ENCODE results near the gene GALNT12.

Gene GALNT12

GRCh38 chr9:98807070-98807813 lies at the start of gene GALNT12:
GALNT12 (plus strand) TSS chr9:98807670; CDS start chr9:98807699, 29 bp downstream.
- no peaks in the 10 kb centered on the region for H3K9me3 ChIP-seq (ENCODE audit: low read depth, low read length)
- H3K27ac ChIP-seq = no peak within 1 kb of the TSS
- no peak within 1 kb of the TSS for H3K9ac ChIP-seq (ENCODE audit: insufficient read length)
- DNase-seq (ENCODE audit: low read depth, low spot score) = no peak
- no peaks in the 10 kb centered on the region for H3K36me3 ChIP-seq (ENCODE audit: insufficient read depth, low read length)
- TF ChIP-seq EZH2 (IDR thresholded peaks at IDR 0.05) = no peak
- no peak for TF ChIP-seq FOXP2 (optimal IDR thresholded peaks at IDR 0.05; ENCODE audit: control extremely low read depth, extremely low read length, insufficient read depth)
- peak within 1 kb of the TSS; percentile 79 for H3K4me3 ChIP-seq

GRCh38 chr9:98760231-98760630 lies 47.2 kb upstream of the GALNT12 start:
- Histone ChIP-seq H3K9ac (ENCODE audit: insufficient read length) (no peak overlapping the region), H3K4me3 (no peak overlapping the region)
- TF ChIP-seq FOXP2 (optimal IDR thresholded peaks at IDR 0.05; ENCODE audit: control extremely low read depth, extremely low read length, insufficient read depth) (no peak), EZH2 (IDR thresholded peaks at IDR 0.05) (no peak), POLR2AphosphoS5 (IDR thresholded peaks at IDR 0.05; ENCODE audit: borderline replicate concordance, low read depth, low read length) (no peak)

GRCh38 chr9:98763986-98764745 lies 43.3 kb upstream of the GALNT12 start:
- Histone ChIP-seq H3K9ac (ENCODE audit: insufficient read length) (no peak overlapping the region), H3K27ac (no peak overlapping the region), H3K9me3 (ENCODE audit: low read depth, low read length) (no peaks in the 10 kb centered on the region), H3K36me3 (ENCODE audit: insufficient read depth, low read length) (peaks cover 19% of the 10 kb centered on the region; the same call in 1 of the 2 replicates), H3K4me3 (no peak overlapping the region)
- TF ChIP-seq EZH2 (IDR thresholded peaks at IDR 0.05) (no peak), FOXP2 (optimal IDR thresholded peaks at IDR 0.05; ENCODE audit: control extremely low read depth, extremely low read length, insufficient read depth) (no peak), POLR2AphosphoS5 (IDR thresholded peaks at IDR 0.05; ENCODE audit: borderline replicate concordance, low read depth, low read length) (no peak)
- no peak for DNase-seq (ENCODE audit: low read depth, low spot score)

More at GRCh38 chr9:98760231-98760630, 47.2 kb upstream of the GALNT12 start:
- H3K36me3 ChIP-seq (ENCODE audit: insufficient read depth, low read length) = peaks cover 24% of the 10 kb centered on the region; the same call in 1 of the 2 replicates
- DNase-seq (ENCODE audit: low read depth, low spot score) = no peak
- H3K27ac ChIP-seq = no peak overlapping the region
- H3K9me3 ChIP-seq (ENCODE audit: low read depth, low read length) = peaks cover 5% of the 10 kb centered on the region; the same call in 1 of the 2 replicates

DNA sequence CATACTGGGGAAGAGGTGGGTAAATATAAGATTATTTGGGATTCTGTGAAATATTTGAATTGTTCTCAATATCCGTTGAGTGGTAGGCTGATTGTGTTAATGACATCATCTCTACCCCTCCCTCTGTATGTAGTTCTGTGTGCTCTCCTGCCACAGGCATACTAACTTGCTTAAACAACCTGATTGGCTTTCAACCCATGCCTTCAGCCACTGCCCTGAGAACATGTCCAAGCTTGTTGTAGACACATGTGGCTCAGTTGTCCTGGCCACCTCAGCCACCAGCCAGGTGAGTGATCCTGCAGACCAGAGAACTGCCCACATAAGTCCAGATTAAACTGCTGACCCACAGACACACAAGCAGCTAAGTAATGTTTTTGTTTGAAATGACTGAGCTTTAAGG lies 42.2 kb upstream of the GALNT12 start:
- no peak overlapping the region for H3K9ac ChIP-seq (ENCODE audit: insufficient read length)
- H3K27ac ChIP-seq = no peak overlapping the region
- H3K9me3 ChIP-seq (ENCODE audit: low read depth, low read length) = no peaks in the 10 kb centered on the region
- H3K36me3 ChIP-seq (ENCODE audit: insufficient read depth, low read length) = peaks cover 17% of the 10 kb centered on the region; the same call in 1 of the 2 replicates
- no peak for TF ChIP-seq EZH2 (IDR thresholded peaks at IDR 0.05)
- no peak for TF ChIP-seq POLR2AphosphoS5 (IDR thresholded peaks at IDR 0.05; ENCODE audit: borderline replicate concordance, low read depth, low read length)
- no peak for TF ChIP-seq FOXP2 (optimal IDR thresholded peaks at IDR 0.05; ENCODE audit: control extremely low read depth, extremely low read length, insufficient read depth)
- DNase-seq (ENCODE audit: low read depth, low spot score) = no peak
- H3K4me3 ChIP-seq = no peak overlapping the region

- Histone ChIP-seq H3K36me3 (ENCODE audit: insufficient read depth, low read length) (peaks cover 30% of the 10 kb centered on the region; the same call in 1 of the 2 replicates), H3K27ac (no peak overlapping the region), H3K9me3 (ENCODE audit: low read depth, low read length) (no peaks in the 10 kb centered on the region), H3K9ac (ENCODE audit: insufficient read length) (no peak overlapping the region), H3K4me3 (no peak overlapping the region)
- TF ChIP-seq FOXP2 (optimal IDR thresholded peaks at IDR 0.05; ENCODE audit: control extremely low read depth, extremely low read length, insufficient read depth) (no peak), POLR2AphosphoS5 (IDR thresholded peaks at IDR 0.05; ENCODE audit: borderline replicate concordance, low read depth, low read length) (no peak), EZH2 (IDR thresholded peaks at IDR 0.05) (no peak)
- DNase-seq (ENCODE audit: low read depth, low spot score) = no peak
Measured at GRCh38 chr9:98766586-98766985, 40.9 kb upstream of the GALNT12 start.

DNA sequence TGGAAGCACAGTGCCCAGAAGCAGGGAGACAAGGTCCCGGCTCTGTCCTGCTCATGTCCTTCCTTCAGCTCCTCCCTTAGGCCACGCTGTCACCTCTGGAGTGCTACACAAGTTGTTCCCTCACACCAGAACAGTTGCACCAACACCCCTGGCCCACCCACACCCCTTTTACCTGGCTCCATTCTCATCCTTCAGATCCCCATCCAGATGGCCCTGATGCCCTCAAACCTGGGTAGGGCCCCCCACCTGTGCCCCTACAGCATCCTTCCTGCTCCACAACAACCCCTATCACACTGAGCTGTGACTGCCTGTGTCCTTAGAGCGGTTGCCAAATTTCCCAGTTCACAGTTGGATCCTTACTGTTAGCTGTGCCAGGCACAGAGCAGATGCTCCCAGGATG lies 40.3 kb upstream of the GALNT12 start:
- Histone ChIP-seq H3K9ac (ENCODE audit: insufficient read length) (no peak overlapping the region), H3K4me3 (no peak overlapping the region), H3K27ac (no peak overlapping the region), H3K36me3 (ENCODE audit: insufficient read depth, low read length) (peaks cover 30% of the 10 kb centered on the region; the same call in 1 of the 2 replicates), H3K9me3 (ENCODE audit: low read depth, low read length) (no peaks in the 10 kb centered on the region)
- DNase-seq (ENCODE audit: low read depth, low spot score) = no peak
- no peak for TF ChIP-seq POLR2AphosphoS5 (IDR thresholded peaks at IDR 0.05; ENCODE audit: borderline replicate concordance, low read depth, low read length)
- TF ChIP-seq EZH2 (IDR thresholded peaks at IDR 0.05) = no peak
- no peak for TF ChIP-seq FOXP2 (optimal IDR thresholded peaks at IDR 0.05; ENCODE audit: control extremely low read depth, extremely low read length, insufficient read depth)

GRCh38 chr9:98767915-98768314 lies 39.6 kb upstream of the GALNT12 start:
- Histone ChIP-seq H3K9ac (ENCODE audit: insufficient read length) (no peak overlapping the region), H3K36me3 (ENCODE audit: insufficient read depth, low read length) (peaks cover 37% of the 10 kb centered on the region; the same call in 1 of the 2 replicates), H3K4me3 (no peak overlapping the region), H3K27ac (no peak overlapping the region), H3K9me3 (ENCODE audit: low read depth, low read length) (no peaks in the 10 kb centered on the region)
- no peak for DNase-seq (ENCODE audit: low read depth, low spot score)
- TF ChIP-seq POLR2AphosphoS5 (IDR thresholded peaks at IDR 0.05; ENCODE audit: borderline replicate concordance, low read depth, low read length) (no peak), FOXP2 (optimal IDR thresholded peaks at IDR 0.05; ENCODE audit: control extremely low read depth, extremely low read length, insufficient read depth) (no peak)

DNA sequence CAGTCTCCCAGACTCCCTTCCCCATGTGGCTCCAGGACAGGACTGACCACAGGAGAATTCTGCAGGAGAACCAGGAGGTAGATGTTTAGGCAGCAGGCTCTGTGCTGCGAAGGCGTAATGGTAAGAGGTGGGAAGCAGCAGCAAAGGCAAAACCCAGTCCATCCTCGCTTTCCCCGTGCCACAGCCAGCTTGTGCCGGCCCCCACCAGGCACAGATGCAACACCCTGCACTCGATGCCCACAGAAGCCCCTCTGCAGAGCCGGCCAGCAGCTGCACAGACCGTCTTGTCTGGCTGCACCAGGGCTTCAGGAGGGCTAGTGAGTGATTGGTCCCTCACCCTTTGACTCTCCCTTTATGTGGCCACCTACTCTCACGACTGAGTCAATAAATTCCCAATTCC lies 39.1 kb upstream of the GALNT12 start:
- DNase-seq (ENCODE audit: low read depth, low spot score) = no peak
- no peak overlapping the region for H3K9ac ChIP-seq (ENCODE audit: insufficient read length)
- H3K27ac ChIP-seq = no peak overlapping the region
- H3K9me3 ChIP-seq (ENCODE audit: low read depth, low read length) = no peaks in the 10 kb centered on the region
- peaks cover 41% of the 10 kb centered on the region; the same call in 1 of the 2 replicates for H3K36me3 ChIP-seq (ENCODE audit: insufficient read depth, low read length)
- TF ChIP-seq EZH2 (IDR thresholded peaks at IDR 0.05) (no peak), FOXP2 (optimal IDR thresholded peaks at IDR 0.05; ENCODE audit: control extremely low read depth, extremely low read length, insufficient read depth) (no peak)
- H3K4me3 ChIP-seq = no peak overlapping the region

All from SK-N-MC (cell line).